ENCODE data around the gene MMD. TPM values are rescaled to one million over a fixed set of nuclear protein-coding genes. Genes with fewer than 3 reads are reported as not detected.

Gene MMD
- total RNA-seq, 1 experiment from 2014 or later = 26.9 TPM

- Histone ChIP-seq H3K36me3 (ENCODE audit: control insufficient read depth, insufficient read depth, low read length) (no peaks in the 10 kb centered on the region), H3K4me3 (ENCODE audit: low read depth in 2 of 2, low read length in 2 of 2) (no peak overlapping the region), H3K27ac (ENCODE audit: low read length) (no peak overlapping the region), H3K27me3 (ENCODE audit: control insufficient read depth, insufficient read depth, low read length) (no peaks in the 10 kb centered on the region), H3K4me1 (ENCODE audit: control insufficient read depth, insufficient read depth, low read length) (no peaks in the 10 kb centered on the region), H3K9me3 (ENCODE audit: control insufficient read depth, insufficient read depth, low read depth, low read length) (no peaks in the 10 kb centered on the region)
- ATAC-seq (no peak), DNase-seq (ENCODE audit: low read depth, low spot score) (no peak)
- intact Hi-C loops (cut with micrococcal nuclease; ENCODE audit: unreplicated experiment) = no loop called here
- no TSS peak for BruUV-seq (replicated peaks)
- CTCF ChIA-PET = no interaction called here
- POLR2A ChIA-PET = no interaction called here
- in situ Hi-C loops (cut with HindIII; ENCODE audit: low pct_unique_long_range_greater_than_20kb, low sequenced_read_pairs) = no loop called here
- no peak for TF ChIP-seq REST (IDR thresholded peaks at IDR 0.05; ENCODE audit: insufficient read depth in 1 of 2, low read depth in 2 of 2, low read length in 1 of 2)
- TF ChIP-seq TCF7L2 (IDR thresholded peaks at IDR 0.05; ENCODE audit: low read depth, low read length) = no peak
- TF ChIP-seq CTCF (IDR thresholded peaks at IDR 0.05) = no peak
- no peak for TF ChIP-seq POLR2AphosphoS5 (IDR thresholded peaks at IDR 0.05; ENCODE audit: low read depth, low read length)
- TF ChIP-seq SIN3A (IDR thresholded peaks at IDR 0.05; ENCODE audit: borderline replicate concordance, insufficient read depth, low read depth, low read length) = no peak
Observed at GRCh38 chr17:55444471-55445441, 23.1 kb upstream of the MMD start.

GRCh38 chr17:55443904-55444303 lies 22.3 kb upstream of the MMD start:
- no peaks in the 10 kb centered on the region for H3K36me3 ChIP-seq (ENCODE audit: control insufficient read depth, insufficient read depth, low read length)
- ATAC-seq (no peak), DNase-seq (ENCODE audit: low read depth, low spot score) (no peak)
- TF ChIP-seq REST (IDR thresholded peaks at IDR 0.05; ENCODE audit: insufficient read depth in 1 of 2, low read depth in 2 of 2, low read length in 1 of 2) (no peak), TCF7L2 (IDR thresholded peaks at IDR 0.05; ENCODE audit: low read depth, low read length) (no peak), POLR2AphosphoS5 (IDR thresholded peaks at IDR 0.05; ENCODE audit: low read depth, low read length) (no peak), SIN3A (IDR thresholded peaks at IDR 0.05; ENCODE audit: borderline replicate concordance, insufficient read depth, low read depth, low read length) (no peak), CTCF (IDR thresholded peaks at IDR 0.05) (no peak)
- no peaks in the 10 kb centered on the region for H3K4me1 ChIP-seq (ENCODE audit: control insufficient read depth, insufficient read depth, low read length)
- in situ Hi-C loops (cut with HindIII; ENCODE audit: low pct_unique_long_range_greater_than_20kb, low sequenced_read_pairs) = no loop called here
- CTCF ChIA-PET = no interaction called here
- no peaks in the 10 kb centered on the region for H3K27me3 ChIP-seq (ENCODE audit: control insufficient read depth, insufficient read depth, low read length)
- H3K27ac ChIP-seq (ENCODE audit: low read length) = no peak overlapping the region
- no peak overlapping the region for H3K4me3 ChIP-seq (ENCODE audit: low read depth in 2 of 2, low read length in 2 of 2)
- BruUV-seq (replicated peaks) = no TSS peak
- intact Hi-C loops (cut with micrococcal nuclease; ENCODE audit: unreplicated experiment) = no loop called here
- POLR2A ChIA-PET = no interaction called here
- no peaks in the 10 kb centered on the region for H3K9me3 ChIP-seq (ENCODE audit: control insufficient read depth, insufficient read depth, low read depth, low read length)
